ENCODE data around the gene INAVA. TPM values are rescaled to one million over a fixed set of nuclear protein-coding genes. Genes with fewer than 3 reads are reported as not detected.

Gene INAVA
- total RNA-seq = not detected in 2 replicates

GRCh38 chr1:200894712-200895442 lies at the start of gene INAVA:
Gene INAVA (plus strand): TSS chr1:200894900. CDS start chr1:200898401, 3,501 bp downstream.
- intact Hi-C loops (cut with micrococcal nuclease) = no loop called here

GRCh38 chr1:200845360-200845759 lies 49.3 kb upstream of the INAVA start:
- intact Hi-C loops (cut with micrococcal nuclease) = no loop called here

- intact Hi-C loops (cut with micrococcal nuclease) = no loop called here
Observed at GRCh38 chr1:200846398-200846797, 48.3 kb upstream of the INAVA start.

- intact Hi-C loops (cut with micrococcal nuclease) = no loop called here
Observed at GRCh38 chr1:200849430-200849829, 45.3 kb upstream of the INAVA start.

- intact Hi-C loops (cut with micrococcal nuclease) = no loop called here
Observed at GRCh38 chr1:200850554-200850953, 44.1 kb upstream of the INAVA start.

GRCh38 chr1:200856716-200857357 lies 37.9 kb upstream of the INAVA start:
- intact Hi-C loops (cut with micrococcal nuclease) = no loop called here

- intact Hi-C loops (cut with micrococcal nuclease) = no loop called here
Observed at GRCh38 chr1:200857804-200858203, 36.9 kb upstream of the INAVA start.

GRCh38 chr1:200861937-200862647 lies 32.6 kb upstream of the INAVA start:
- intact Hi-C loops (cut with micrococcal nuclease) = no loop called here

GRCh38 chr1:200862713-200863415 lies 31.8 kb upstream of the INAVA start:
- intact Hi-C loops (cut with micrococcal nuclease) = no loop called here

- intact Hi-C loops (cut with micrococcal nuclease) = no loop called here
Observed at GRCh38 chr1:200866116-200866515, 28.6 kb upstream of the INAVA start.

GRCh38 chr1:200866521-200866920 lies 28.2 kb upstream of the INAVA start:
- intact Hi-C loops (cut with micrococcal nuclease) = no loop called here

- intact Hi-C loops (cut with micrococcal nuclease) = no loop called here
Observed at GRCh38 chr1:200867018-200867811, 27.5 kb upstream of the INAVA start.

- intact Hi-C loops (cut with micrococcal nuclease) = no loop called here
Observed at GRCh38 chr1:200869376-200869752, 25.3 kb upstream of the INAVA start.

- intact Hi-C loops (cut with micrococcal nuclease) = no loop called here
Observed at GRCh38 chr1:200869753-200870391, 24.8 kb upstream of the INAVA start.

GRCh38 chr1:200872446-200873115 lies 22.1 kb upstream of the INAVA start, which contains the start of gene GPR25:
Gene GPR25 (plus strand): TSS chr1:200872981. CDS start chr1:200873038, 57 bp downstream.
- intact Hi-C loops (cut with micrococcal nuclease) = no loop called here

- intact Hi-C loops (cut with micrococcal nuclease) = no loop called here
Observed at GRCh38 chr1:200873116-200873670, 21.5 kb upstream of the INAVA start.

GRCh38 chr1:200873671-200874397 lies 20.9 kb upstream of the INAVA start:
- intact Hi-C loops (cut with micrococcal nuclease) = no loop called here

- intact Hi-C loops (cut with micrococcal nuclease) = no loop called here
Observed at GRCh38 chr1:200874694-200875093, 20.0 kb upstream of the INAVA start.

- intact Hi-C loops (cut with micrococcal nuclease) = no loop called here
Observed at GRCh38 chr1:200875416-200875815, 19.3 kb upstream of the INAVA start.
